ENCODE results near the gene FAM107A.

Gene FAM107A, protein sequence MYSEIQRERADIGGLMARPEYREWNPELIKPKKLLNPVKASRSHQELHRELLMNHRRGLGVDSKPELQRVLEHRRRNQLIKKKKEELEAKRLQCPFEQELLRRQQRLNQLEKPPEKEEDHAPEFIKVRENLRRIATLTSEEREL

DNA sequence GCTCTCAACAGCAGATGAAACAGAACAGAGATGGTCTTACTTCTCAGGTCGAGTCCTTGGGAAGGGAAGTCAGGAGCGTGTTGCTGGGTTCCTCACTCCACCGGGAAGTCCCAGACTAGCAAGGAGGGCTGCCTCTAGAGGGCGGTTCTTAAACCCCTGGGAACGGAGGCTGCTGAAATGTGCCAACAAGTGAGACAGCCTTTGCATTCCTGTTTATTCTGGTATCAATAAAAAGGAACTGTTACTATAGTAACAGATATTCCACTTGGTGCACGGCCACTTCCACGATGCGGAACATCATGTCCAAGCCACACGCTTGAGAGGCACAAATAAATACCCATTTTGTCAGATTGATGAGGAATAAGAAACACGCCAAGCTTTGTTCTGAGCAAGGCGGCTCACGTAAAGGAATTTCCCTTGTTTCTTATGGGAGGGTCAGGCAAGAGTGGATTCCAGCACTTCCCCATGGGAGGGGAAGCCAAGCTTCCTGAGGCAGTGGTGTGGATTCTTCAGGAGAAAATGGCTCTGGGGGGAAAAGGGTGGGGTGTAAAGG is at the start of gene FAM107A:
FAM107A (minus strand) TSS at position 123 of the 553 bp plus-strand sequence. CDS start 7,531 bp downstream, outside the sequence.
- no peak for DNase-seq

DNA sequence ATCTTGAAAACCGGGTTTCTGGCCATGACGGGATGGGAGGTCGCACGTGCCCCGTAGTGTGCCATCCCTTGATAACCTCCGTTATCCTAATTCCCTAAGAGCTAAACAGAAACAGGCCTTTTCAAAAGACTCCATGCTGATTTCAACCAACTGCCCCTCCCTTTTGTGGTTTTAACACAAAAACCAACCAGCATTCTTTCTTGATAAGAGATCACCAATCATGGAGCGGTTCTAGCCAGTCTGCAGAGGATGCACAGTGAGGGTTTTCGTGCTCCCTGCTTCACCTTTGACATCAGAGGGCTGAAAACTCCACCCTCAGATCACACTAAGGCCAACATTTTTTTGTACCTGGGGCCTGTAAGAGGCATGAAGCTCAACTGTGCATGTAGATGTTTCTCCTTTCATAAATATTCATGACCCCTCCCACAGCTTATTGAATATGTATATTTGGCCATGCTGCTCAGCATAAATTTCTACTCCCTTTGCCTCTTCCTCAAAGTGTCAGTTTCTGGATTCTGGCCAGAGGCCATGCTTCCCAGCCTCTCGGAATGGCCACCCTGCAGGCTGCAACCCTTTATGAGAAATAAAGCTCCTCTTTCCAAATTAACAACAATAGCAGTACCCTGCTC is 48.1 kb upstream of the FAM107A start:
- DNase-seq: no peak

DNA sequence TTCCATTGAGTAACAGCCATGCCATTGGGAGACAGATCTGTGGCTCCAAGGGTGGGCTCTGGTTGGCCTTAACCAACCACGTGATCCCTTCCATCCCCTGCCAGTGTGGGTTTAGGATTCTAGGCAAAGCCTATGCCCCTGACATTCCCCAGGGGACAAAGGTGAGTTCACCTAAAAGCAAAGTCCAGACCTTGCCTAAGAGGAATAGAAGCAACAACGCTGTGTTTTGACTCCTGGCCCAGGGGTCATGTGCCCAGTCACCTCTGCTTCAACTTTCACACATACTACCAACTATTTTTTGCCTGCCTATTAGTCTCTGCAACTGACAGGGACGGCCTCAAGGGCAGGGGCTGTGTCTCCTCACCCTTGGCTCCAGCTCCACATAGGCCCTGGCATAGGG is 47.4 kb upstream of the FAM107A start:
- DNase-seq: no peak

DNA sequence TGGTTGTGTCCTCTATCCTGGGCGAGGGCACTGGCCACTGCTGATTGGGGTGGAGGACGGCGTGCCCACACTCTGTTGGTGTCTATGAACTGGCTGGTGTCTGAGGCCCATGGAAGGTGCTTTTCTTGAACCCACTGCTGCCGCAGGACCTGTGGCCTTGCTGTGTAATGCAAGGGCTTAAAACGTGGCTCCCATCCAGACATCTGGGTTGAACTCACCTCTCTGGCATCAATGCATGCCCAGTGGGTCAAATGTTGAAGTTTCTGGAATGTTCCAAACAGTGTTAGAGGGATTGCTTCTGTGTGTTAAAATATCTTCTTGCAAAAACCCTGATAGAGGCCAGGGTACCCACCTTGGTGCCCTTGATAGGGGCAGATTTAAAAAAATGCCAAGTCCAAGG is 46.8 kb upstream of the FAM107A start:
- DNase-seq: no peak

DNA sequence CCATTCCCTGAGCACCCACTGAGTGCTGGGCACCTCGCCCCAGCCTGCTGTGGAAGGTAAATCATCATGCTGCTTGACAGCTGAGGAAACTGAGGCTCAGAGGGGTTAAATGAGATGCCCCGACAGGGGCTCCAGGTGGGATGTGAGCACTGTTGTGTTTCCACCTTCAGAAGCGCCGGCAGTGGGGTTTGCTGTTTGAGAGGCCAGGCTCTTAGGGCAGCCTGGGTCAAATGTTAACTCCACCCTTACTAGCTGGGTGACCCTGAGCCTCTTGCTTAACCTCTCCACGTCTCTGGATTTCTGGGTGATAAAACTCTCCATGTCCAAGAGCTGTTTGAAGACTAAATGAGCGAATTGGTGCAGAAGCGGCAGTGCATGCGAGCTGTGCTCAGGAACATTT is 46.3 kb upstream of the FAM107A start:
- no peak for DNase-seq

DNA sequence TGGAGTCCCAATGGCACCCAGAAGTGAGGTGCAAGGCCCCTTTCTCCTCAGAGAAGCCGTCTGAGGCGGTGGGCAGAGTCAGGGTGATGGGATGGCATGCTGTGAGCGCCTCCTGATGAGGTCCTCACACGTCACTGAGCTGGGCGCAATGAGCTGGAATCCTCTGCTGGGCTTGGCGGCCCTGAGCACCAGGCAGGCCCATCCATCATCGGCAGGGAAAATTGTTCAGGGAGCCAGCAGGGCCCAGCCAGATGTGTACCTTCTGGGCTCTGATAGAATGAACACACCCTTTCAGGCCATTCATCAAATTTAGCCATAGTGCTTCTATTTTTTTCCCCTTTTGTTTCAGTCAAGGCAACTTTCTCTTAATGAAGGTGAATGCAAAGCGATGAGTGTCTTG is 45.7 kb upstream of the FAM107A start:
- DNase-seq: no peak

DNA sequence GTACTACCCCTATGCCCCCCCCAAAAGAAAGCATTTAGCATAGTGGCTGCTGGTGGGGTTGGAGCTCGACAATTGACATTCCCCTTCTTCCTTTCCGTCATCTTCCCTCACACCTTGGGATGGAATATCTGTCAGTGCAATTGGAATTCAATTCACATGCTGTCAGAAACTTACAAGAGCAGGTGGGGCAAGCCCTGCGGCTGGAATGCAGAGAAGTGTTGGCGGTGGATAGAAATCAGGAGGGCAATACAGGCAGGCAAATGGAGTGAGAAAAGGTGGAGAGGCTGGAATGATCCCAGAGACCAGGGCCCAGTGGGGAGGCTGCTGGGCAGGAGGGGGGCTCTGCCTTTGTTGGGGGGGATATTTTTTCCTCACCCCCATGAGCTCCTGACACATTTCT is 45.2 kb upstream of the FAM107A start:
- DNase-seq: no peak

DNA sequence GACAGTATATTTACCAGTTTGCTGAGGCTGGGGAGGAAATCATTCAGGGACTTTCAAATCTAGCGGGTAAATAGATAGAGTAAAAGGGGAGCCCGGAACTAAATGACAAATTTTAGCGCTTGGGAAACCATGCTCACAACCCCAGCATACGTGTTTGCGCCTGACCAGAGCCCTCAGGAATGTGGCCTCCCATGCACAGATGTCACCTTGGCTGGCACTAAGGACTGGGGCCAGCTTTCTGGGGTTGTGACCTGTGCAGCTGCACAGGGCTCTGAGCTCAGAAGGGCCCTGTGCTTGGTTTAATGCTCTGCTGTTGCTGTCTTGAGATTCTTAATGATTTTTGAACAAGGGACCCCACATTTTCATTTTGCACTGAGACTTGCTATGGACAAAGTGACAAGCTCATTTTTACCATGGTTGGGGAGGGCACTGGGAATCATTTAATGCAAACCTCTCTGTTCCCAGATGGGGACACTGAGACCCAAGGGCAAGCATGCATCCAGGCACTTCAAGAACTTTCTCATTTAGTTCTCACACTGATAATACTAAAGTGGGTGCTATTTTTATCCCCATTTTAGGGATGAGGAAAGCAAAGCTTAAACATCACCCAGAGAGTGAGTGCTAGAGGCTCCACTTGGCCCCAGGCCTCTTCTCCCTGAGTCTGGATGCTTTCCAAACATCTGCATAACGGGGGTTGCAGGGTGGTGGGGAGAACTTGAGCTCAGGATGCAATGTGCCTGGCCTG is 44.1 kb upstream of the FAM107A start:
- DNase-seq: no peak

DNA sequence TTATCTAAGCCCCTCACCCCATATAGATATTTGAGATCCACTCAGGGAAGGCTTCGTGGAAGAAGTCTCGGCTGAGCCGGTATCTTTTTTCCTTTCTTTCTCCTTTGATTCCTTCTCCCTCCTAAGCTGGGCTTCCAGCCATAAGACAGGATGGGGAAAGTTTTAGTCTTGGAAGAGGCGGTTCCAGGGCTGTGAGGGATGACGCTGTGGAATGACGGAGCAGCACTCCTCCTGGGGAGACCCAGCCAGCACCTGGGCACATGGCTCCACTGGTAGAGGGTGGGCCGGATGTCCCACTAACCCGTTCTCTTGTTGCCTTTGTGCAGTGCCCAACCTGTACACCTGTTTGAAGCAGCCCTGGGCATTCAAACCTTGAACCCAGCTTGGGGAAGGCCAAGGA is 43.2 kb upstream of the FAM107A start:
- DNase-seq: no peak

DNA sequence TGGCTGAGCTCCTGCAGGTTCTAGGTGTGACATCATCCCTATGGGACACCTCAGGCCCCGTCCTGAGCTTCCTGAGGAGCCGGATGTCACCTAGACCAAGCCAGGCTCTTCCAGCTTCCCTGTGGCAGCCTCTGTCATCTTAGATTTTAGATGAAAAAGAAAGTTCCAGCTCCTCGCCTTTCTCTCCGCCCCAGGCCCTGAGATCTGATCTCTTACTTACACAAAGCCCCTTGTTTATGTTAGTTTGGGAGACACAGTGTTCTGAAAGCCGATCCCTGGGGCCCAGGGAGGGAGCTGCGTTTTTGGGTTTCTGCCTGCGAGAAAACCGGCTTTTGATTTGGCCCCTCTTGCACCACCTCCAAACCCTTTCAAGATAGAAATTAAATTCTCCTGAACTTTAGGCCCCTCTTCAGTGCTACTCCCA is 40.2 kb upstream of the FAM107A start:
- DNase-seq: no peak

DNA sequence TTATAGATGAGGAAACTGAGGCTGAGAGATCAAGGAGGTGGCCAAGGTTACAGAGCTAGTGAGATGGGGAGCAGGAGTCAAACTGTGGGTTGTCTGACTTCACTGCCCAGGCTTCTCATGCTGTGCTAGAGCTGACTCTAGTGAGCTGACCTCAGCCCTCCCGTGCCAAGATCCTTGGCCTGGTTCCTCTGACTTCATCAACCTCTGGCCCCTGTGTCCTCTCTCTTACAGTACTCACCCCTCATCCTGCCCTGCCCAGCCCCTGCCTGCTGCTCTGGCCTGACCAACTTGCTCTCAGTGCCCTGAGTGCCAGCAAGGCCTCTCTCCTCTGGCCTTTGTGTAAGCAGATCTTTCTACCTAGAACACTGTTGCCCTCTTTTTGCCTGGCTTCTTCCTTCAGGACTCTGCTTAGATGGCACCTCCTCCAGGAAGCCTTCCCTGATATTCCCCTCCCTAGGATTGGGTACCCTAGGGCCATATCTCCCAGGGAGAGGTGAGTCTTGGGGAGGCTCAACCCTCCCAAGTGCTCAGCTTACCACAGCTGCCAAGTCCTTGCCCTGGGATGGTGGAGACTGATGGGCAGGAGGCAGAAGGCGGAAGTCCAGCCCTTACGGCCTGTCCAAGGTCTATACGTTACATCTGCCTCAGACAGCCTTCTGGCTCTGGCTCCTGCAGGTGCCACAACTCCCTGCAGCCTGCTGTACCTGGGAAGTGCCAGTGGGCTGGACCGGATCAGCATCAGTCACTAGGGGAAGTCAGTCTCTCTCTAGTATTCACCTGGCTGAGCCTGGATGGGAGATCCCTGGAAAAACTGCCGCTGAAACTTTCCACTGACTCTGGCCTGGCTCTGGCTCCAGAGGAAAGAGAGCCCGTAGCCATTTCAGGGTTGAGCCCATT is 36.3 kb upstream of the FAM107A start:
- no peak for DNase-seq

DNA sequence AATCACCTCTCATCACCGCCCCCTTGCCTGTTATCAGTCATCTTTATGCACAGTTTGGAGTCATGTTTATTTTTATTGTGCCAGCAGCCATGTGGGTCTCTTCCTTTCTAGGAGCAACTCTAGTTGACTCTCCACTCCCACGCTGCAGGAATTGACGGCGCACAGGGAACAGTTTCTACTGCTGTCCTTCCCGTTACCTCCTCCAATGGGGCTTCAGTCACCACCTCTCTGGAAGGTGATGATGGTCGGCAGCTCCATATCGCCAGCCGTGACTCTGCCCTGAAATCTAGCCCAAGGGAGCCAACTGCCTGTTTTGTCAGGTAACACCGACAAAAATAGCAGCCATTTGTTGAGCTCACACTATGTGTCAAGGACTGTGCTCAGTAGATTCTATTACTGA is 35.6 kb upstream of the FAM107A start:
- no peak for DNase-seq

DNA sequence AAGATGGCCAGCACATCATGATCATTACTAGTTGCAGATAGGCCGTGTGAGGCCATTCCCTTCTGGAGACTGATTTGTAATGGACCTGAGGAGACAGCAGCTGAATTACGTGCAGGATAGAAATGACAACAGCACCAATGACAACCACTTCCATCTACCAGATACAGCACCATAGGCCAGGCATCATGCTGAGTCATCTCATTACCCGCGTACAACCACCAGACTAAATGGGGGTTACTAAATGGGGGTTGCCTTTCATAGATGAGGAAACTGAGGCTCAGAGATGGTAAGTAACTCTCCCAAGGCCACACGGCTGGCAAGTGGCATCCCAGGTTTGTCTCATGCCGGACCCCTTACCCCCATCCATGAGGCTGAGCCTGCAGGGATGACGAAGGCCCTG is 32.8 kb upstream of the FAM107A start:
- DNase-seq: no peak

DNA sequence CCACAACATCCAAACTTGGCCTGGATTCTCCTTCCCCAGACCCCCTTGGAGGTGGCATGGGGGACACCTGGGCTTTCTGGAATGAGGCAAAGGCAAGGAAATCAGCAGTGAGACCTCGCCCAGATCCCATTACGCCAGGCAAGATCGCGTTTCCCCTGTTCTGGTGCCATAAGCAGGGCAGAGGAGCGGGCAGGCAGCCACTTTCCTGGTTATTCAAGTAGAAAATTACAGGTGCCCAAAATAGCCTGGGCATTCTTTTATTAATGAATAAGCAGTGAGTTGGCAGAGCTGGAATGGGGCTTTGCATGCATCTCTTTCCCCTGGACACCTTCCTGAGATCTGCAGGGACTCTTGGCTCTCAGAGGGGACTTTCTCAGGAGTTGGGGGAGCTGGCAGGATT is 31.5 kb upstream of the FAM107A start:
- DNase-seq: no peak

DNA sequence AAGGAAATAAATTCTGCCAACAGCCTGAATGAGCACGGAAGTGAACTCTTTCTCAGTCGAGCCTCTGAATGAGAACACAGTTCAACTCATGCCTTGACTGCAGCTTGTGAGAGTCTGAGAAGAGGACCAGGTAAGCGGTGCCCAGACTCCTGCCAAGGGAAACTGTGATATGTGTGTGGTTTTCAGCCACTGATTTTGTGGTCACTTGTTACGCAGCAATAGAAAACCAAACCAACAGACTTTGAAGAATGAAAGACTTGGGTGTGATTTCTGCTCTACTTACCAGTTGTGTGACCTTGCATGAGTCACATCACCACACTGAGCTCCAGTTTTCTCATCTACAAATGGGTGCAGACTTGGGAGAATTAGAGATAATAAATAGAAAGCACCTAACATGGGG is 30.6 kb upstream of the FAM107A start:
- DNase-seq: no peak

DNA sequence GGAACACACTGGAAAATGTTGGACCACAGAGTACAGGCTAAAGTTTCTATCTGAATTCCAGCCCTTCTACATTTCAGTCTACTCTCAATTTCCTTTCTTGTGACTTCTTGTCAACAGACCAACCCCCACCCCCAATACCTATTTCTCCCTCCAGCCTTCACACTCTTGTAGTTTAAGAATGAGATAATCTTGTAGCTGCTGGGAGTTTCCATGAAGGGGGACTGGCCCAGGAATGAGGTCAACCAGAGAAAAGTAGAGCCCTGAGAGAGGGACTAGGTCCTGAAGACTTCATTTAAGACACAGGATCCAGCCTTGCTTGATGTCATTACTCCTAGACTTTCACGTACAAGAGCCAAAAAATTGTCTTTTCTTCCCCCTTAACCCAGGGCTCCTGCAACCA is 29.5 kb upstream of the FAM107A start:
- DNase-seq: no peak

DNA sequence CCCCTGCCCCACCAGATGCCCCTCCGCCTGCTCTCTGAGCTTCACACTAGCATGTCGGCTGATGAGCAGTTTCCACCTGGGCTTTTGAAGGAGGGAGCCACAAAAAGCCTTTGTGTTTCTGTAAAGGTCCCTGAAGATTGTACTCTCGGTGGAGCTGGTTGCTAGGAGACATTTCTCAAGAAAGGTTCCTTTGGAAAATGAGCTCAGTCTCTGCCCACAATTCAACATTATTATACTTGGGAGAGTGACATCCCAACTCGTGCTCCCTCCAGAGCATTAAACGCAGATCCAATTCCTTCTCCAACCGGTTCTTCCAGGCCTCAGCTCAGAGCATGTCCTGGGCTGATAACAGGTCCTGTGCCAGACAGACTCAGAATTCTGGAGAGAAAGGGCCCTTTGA is 26.8 kb upstream of the FAM107A start:
- DNase-seq: no peak

DNA sequence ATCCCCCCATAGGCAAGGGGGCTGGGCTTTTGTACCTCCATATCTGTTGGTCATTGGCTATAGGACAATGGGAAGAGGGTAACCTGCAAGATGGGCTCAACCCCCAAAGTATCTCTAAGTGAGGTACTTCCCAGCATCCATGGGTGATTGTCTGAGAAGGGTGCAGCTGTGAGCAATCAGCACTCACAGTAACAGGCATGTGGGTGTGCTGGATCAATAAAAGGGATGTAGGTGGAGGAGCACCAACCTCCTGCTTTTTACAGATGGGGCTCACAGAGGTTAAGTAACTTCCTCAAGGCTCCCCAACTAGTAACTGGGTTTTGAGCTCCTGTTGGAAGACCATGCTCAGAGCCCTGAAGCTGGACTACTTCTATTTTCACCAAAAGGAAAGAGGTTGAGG is 26.4 kb upstream of the FAM107A start:
- no peak for DNase-seq

DNA sequence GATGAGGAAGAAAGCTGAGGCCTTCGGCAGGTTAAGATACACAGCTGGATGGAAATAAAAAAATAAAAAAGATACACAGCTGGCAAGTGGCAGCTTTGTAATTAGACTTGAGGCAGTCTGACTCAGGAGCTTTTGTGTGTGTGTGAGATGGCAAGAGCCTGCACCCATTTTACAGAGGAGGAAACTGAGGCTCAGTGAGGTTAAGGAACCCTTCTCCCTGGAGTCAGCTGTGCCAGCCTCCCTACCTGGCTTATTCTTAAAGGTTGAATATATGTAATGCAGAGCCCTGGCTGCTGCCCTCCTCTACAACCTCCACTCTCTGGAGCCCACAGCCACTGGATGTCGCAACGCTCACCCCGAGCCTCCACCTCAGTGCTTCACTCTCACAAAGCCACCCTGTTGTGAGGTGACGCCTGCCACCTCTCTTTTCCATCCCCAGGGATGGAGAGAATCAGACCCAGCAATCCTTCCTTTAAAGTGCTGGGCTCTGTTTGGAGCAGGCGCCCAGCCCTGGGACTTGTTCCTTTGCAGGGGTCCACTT is 20.6 kb upstream of the FAM107A start:
- no peak for DNase-seq

DNA sequence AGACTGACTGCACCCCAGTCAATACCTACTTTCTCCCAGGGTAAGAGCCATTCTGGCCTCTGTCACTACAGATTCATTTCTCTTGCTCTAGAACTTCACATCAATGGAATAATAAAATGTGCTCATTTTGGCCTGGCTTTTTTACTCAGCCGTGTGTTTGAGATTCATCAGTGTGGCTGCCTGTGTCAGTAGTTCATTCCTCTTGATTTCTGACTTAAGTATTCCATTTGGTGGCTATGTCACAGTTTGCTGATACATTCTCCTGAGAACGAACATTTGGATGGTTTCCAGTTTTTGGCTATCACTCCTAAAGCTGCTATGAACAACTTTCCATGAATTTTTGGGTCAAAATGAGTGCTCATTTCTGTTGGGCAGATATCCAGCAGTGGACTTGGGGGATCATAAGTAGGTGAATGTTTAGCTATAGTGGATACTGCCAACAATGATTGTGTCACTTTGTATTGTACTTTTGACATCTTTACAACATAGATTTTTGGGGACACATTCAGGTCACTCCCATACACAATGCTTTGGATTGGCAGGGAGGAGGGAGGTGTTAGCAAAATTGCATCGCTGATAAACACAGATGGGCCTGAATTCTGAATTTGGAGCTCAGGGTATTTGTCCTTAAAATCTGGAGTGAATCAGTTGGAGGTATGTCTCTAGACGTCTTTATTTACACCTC is 19.8 kb upstream of the FAM107A start:
- no peak for DNase-seq

DNA sequence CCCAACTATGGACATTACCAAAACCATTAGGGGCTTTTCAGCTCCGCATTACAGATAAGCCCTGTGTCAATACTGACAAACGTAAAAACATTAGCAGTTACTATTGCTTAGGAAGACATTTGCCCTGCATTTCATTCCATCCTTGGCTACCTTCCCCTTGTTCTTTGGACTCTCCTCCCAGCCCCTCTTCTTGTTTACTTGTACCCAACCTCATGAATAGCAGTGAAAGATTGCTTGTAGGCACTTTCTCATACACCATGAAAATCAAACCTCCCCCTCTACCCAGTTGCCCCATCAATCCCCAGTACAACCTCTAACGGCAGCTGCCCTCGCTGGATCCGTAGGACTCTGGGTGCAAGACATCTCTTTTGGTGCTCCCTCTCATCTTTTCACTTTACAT is 16.9 kb upstream of the FAM107A start:
- DNase-seq: no peak
